DOHH2 (cell line): ENCODE results near the gene ST6GALNAC5.

Experiments
- H3F3A ChIP-seq: fragments of 200-600 bp; sonication (generic), shearing (Covaris generic); 2 replicates; pipeline ENCODE4 v1.6.0; 2016; ENCODE audit warnings: antibody characterized with exemption, mild to moderate bottlenecking; ENCODE audit not compliant: control insufficient read depth, insufficient read depth
- H3K27ac ChIP-seq: fragments of 200-600 bp; sonication (generic); 2 replicates; pipeline ENCODE4 v1.5.1; 2014; ENCODE audit warnings: low read depth, mild to moderate bottlenecking, low read length, moderate library complexity
- H3K27me3 ChIP-seq: fragments of 200-600 bp; sonication (generic); 2 replicates; pipeline ENCODE4 v1.6.1; 2014; ENCODE audit warnings: mild to moderate bottlenecking, low read length, mixed read lengths; ENCODE audit not compliant: control insufficient read depth
- H3K36me3 ChIP-seq: fragments of 200-600 bp; sonication (generic); 2 replicates; pipeline ENCODE4 v1.6.1; 2014; ENCODE audit warnings: mild to moderate bottlenecking, low read length, moderate library complexity, mixed read lengths; ENCODE audit not compliant: control insufficient read depth
- H3K4me1 ChIP-seq: fragments of 200-600 bp; sonication (generic); 2 replicates; pipeline ENCODE4 v1.6.1; 2014; ENCODE audit warnings: mild to moderate bottlenecking, low read length, mixed read lengths; ENCODE audit not compliant: control insufficient read depth
- H3K4me2 ChIP-seq: fragments of 200-600 bp; sonication (generic); 2 replicates; pipeline ENCODE4 v1.6.0; 2014; ENCODE audit warnings: mild to moderate bottlenecking, low read length, moderate library complexity
- H3K4me3 ChIP-seq: fragments of 200-600 bp; sonication (generic); 2 replicates; pipeline ENCODE4 v1.5.1; 2014; ENCODE audit warnings: mild to moderate bottlenecking, low read length, mixed read lengths
- H3K79me2 ChIP-seq: fragments of 200-600 bp; sonication (generic); 2 replicates; pipeline ENCODE4 v1.6.1; 2014; ENCODE audit warnings: mild to moderate bottlenecking, low read length, mixed read lengths; ENCODE audit not compliant: control insufficient read depth
- H3K9me2 ChIP-seq: fragments of 200-600 bp; sonication (generic); replicated peaks from 2 replicates; pipeline ENCODE4 v1.6.1; 2014; ENCODE audit warnings: mild to moderate bottlenecking, low read length, mixed read lengths; ENCODE audit not compliant: control insufficient read depth
- H3K9me3 ChIP-seq: fragments of 200-600 bp; sonication (generic); 2 replicates; pipeline ENCODE4 v1.6.1; 2014; ENCODE audit warnings: antibody characterized with exemption, low read length, mixed read lengths; ENCODE audit not compliant: control insufficient read depth, insufficient read depth
- H4K20me1 ChIP-seq: fragments of 200-600 bp; sonication (generic); 2 replicates; pipeline ENCODE4 v1.6.0; 2014; ENCODE audit warnings: low read depth, mild to moderate bottlenecking, antibody characterized with exemption, low read length, moderate library complexity; ENCODE audit not compliant: control insufficient read depth, insufficient read depth
- EZH2phosphoT487 ChIP-seq: fragments of 200-600 bp; sonication (generic); IDR thresholded peaks from 2 replicates; pipeline ENCODE4 v1.6.1; 2017; ENCODE audit warnings: borderline replicate concordance, mild to moderate bottlenecking, antibody characterized with exemption, low read length, moderate library complexity, mixed read lengths
- TF ChIP-seq, protein P1 (sequence below): fragments of 200-600 bp; sonication (generic); IDR thresholded peaks from one replicate; pipeline ENCODE4 v1.5.1; 2014; ENCODE audit warnings: antibody characterized with exemption, mild to moderate bottlenecking, low read depth, low read length; ENCODE audit not compliant: poor library complexity, severe bottlenecking

The ST6GALNAC5 gene

GRCh38 chr1:77076759-77077158 lies 209.5 kb downstream of the ST6GALNAC5 start:
- no peaks in the 10 kb centered on the region for H3K36me3 ChIP-seq
- H3K4me3 ChIP-seq: no peak overlapping the region
- no peaks in the 10 kb centered on the region for H3F3A ChIP-seq
- no peaks in the 10 kb centered on the region for H3K79me2 ChIP-seq
- no peak overlapping the region for H3K27ac ChIP-seq
- no peak for TF ChIP-seq EZH2phosphoT487
- TF ChIP-seq, protein P1, sequence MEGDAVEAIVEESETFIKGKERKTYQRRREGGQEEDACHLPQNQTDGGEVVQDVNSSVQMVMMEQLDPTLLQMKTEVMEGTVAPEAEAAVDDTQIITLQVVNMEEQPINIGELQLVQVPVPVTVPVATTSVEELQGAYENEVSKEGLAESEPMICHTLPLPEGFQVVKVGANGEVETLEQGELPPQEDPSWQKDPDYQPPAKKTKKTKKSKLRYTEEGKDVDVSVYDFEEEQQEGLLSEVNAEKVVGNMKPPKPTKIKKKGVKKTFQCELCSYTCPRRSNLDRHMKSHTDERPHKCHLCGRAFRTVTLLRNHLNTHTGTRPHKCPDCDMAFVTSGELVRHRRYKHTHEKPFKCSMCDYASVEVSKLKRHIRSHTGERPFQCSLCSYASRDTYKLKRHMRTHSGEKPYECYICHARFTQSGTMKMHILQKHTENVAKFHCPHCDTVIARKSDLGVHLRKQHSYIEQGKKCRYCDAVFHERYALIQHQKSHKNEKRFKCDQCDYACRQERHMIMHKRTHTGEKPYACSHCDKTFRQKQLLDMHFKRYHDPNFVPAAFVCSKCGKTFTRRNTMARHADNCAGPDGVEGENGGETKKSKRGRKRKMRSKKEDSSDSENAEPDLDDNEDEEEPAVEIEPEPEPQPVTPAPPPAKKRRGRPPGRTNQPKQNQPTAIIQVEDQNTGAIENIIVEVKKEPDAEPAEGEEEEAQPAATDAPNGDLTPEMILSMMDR: no peak
- no peaks in the 10 kb centered on the region for H4K20me1 ChIP-seq
- H3K4me1 ChIP-seq: no peaks in the 10 kb centered on the region
- H3K9me2 ChIP-seq: no peaks in the 10 kb centered on the region
- H3K27me3 ChIP-seq: no peaks in the 10 kb centered on the region
- H3K4me2 ChIP-seq: no peak overlapping the region
- no peaks in the 10 kb centered on the region for H3K9me3 ChIP-seq

DNA sequence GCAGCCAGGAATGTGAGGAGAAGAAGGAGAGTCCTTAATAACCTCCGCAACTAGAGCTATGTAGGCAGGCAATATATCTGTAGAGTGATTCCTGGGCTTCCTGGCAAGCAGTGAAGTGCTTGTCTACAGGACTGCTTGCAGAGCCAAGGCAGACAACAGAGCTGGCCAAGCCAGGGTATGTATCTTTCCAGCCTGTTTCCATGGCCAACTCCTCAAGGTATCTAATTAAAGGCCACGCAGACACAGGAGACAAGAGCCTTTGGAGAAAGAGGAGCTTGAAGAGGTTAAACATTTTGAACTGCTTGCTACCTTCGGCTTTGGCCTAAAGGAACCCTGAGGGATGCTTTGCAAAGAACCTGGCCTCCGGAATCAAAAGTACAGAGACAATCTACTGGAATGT lies 214.6 kb downstream of the ST6GALNAC5 start:
- H3K4me3 ChIP-seq: no peak overlapping the region
- H3K4me2 ChIP-seq: no peak overlapping the region
- no peak overlapping the region for H3K27ac ChIP-seq
- H3K79me2 ChIP-seq: no peaks in the 10 kb centered on the region
- H3K4me1 ChIP-seq: no peaks in the 10 kb centered on the region
- H3K9me3 ChIP-seq: no peaks in the 10 kb centered on the region
- no peak for TF ChIP-seq EZH2phosphoT487
- TF ChIP-seq, protein P1: no peak
- H3K27me3 ChIP-seq: no peaks in the 10 kb centered on the region
- H3K36me3 ChIP-seq: no peaks in the 10 kb centered on the region
- no peaks in the 10 kb centered on the region for H3K9me2 ChIP-seq
- no peaks in the 10 kb centered on the region for H3F3A ChIP-seq
- no peaks in the 10 kb centered on the region for H4K20me1 ChIP-seq

DNA sequence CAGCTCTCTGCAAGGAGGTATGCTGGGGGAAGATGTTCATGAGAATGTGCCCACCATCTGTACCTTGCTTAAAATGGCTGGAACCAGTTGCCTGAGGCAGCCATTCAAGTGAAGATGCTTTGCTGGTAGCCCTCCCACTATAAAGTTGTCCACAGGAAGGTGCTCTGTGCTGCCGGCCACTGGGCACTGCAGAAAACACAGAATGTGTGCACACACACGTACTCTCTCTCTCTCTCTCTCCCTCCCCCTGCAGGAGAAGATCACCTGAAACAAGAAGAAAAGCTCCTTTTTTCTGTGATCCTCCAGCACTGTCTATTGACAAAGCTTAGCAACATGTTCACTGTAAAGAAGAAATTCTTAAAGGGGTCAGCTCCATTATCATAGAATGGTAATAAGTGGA lies 217.2 kb downstream of the ST6GALNAC5 start:
- Histone ChIP-seq H3K4me3 (no peak overlapping the region), H3K4me2 (no peak overlapping the region), H4K20me1 (no peaks in the 10 kb centered on the region), H3K9me2 (no peaks in the 10 kb centered on the region), H3K4me1 (no peaks in the 10 kb centered on the region), H3K79me2 (no peaks in the 10 kb centered on the region), H3K27ac (no peak overlapping the region), H3K9me3 (no peaks in the 10 kb centered on the region), H3K36me3 (no peaks in the 10 kb centered on the region), H3F3A (no peaks in the 10 kb centered on the region), H3K27me3 (no peaks in the 10 kb centered on the region)
- TF ChIP-seq EZH2phosphoT487: no peak
- TF ChIP-seq, protein P1: no peak

- H3K36me3 ChIP-seq: no peaks in the 10 kb centered on the region
- H3K27me3 ChIP-seq: no peaks in the 10 kb centered on the region
- no peaks in the 10 kb centered on the region for H3K9me3 ChIP-seq
- H4K20me1 ChIP-seq: no peaks in the 10 kb centered on the region
- H3K4me1 ChIP-seq: no peaks in the 10 kb centered on the region
- TF ChIP-seq EZH2phosphoT487: no peak
- TF ChIP-seq, protein P1: no peak
- H3F3A ChIP-seq: no peaks in the 10 kb centered on the region
- H3K4me2 ChIP-seq: no peak overlapping the region
- H3K9me2 ChIP-seq: no peaks in the 10 kb centered on the region
- no peak overlapping the region for H3K4me3 ChIP-seq
- no peaks in the 10 kb centered on the region for H3K79me2 ChIP-seq
- no peak overlapping the region for H3K27ac ChIP-seq
These were observed 217.8 kb downstream of the ST6GALNAC5 start for GRCh38 chr1:77085109-77085508.
